ENCODE measurements around the gene PRDX6. TPM values are rescaled to one million over a fixed set of nuclear protein-coding genes. Genes with fewer than 3 reads are reported as not detected.
A peak's percentile ranks its signal among the peaks of the same experiment; 100 is the strongest.

PRDX6 gene
- total RNA-seq (75.6 TPM), polyA plus RNA-seq (100 to 1,000 TPM in 3 of 4 donors, 10 to 100 TPM in 1; 93.3 to 166 (median 141) TPM)

- no peaks in the 10 kb centered on the region for H3K9me3 Mint-ChIP-seq
- peak within 1 kb of the TSS; percentile 86 for H3K27ac ChIP-seq (ENCODE audit: insufficient read depth, low read length, poor library complexity, severe bottlenecking)
- H3K4me1 ChIP-seq (ENCODE audit: control insufficient read depth, insufficient read depth, low read length, poor library complexity, severe bottlenecking): peaks cover 44% of the 10 kb centered on the region
- ATAC-seq (ENCODE audit: low read depth in 2 of 2) (peak; percentile 7 to 11), DNase-seq (peak in 2 of 3 donors; percentile 77 to 80)
- peaks cover 46 to 69% (median 57%) of the 10 kb centered on the region in 4 donors for H3K4me1 Mint-ChIP-seq
- no peaks in the 10 kb centered on the region for H3K27me3 Mint-ChIP-seq
- peak within 1 kb of the TSS; percentile 91 to 94 (median 92) for H3K4me3 Mint-ChIP-seq
- H3K27ac Mint-ChIP-seq: peak within 1 kb of the TSS; percentile 49 to 91 (median 70)
- peak within 1 kb of the TSS; percentile 89 for H3K4me3 ChIP-seq (ENCODE audit: low read depth, low read length)
- peaks cover 23% of the 10 kb centered on the region for H3K36me3 ChIP-seq (ENCODE audit: control insufficient read depth, insufficient read depth, low read length)
- no peaks in the 10 kb centered on the region for H3K27me3 ChIP-seq (ENCODE audit: control insufficient read depth, insufficient read depth, low read length)
- H3K9me3 ChIP-seq (ENCODE audit: control insufficient read depth in 2 of 2, low read length in 2 of 2): no peaks in the 10 kb centered on the region
- peaks cover 23% of the 10 kb centered on the region for H3K36me3 Mint-ChIP-seq
Measured at GRCh38 chr1:173477286-173478093, at the start of gene PRDX6. Gene PRDX6, plus strand, starts transcription at chr1:173477335. Its CDS starts 63 bp downstream, at chr1:173477398.

GRCh38 chr1:173429471-173430402 lies 47.4 kb upstream of the PRDX6 start:
- H3K36me3 ChIP-seq (ENCODE audit: control insufficient read depth, insufficient read depth, low read length): no peaks in the 10 kb centered on the region
- no peaks in the 10 kb centered on the region for H3K27me3 ChIP-seq (ENCODE audit: control insufficient read depth, insufficient read depth, low read length)
- no peaks in the 10 kb centered on the region for H3K9me3 Mint-ChIP-seq
- peak overlapping the region; percentile 0 to 43 (median 17) for H3K4me3 Mint-ChIP-seq
- H3K27ac Mint-ChIP-seq: peak overlapping the region; percentile 12 to 81 (median 71)
- H3K9me3 ChIP-seq (ENCODE audit: control insufficient read depth in 2 of 2, low read length in 2 of 2): no peaks in the 10 kb centered on the region
- peak; percentile 62 to 64 for ATAC-seq (ENCODE audit: low read depth in 2 of 2)
- peaks cover 14 to 27% (median 21%) of the 10 kb centered on the region in 4 donors for H3K4me1 Mint-ChIP-seq
- DNase-seq: peak; percentile 40 to 79 (median 58)
- H3K27me3 Mint-ChIP-seq: no peaks in the 10 kb centered on the region
- peak overlapping the region; percentile 70 for H3K4me3 ChIP-seq (ENCODE audit: low read depth, low read length)
- peaks cover 16% of the 10 kb centered on the region for H3K4me1 ChIP-seq (ENCODE audit: control insufficient read depth, insufficient read depth, low read length, poor library complexity, severe bottlenecking)
- H3K36me3 Mint-ChIP-seq: no peaks in the 10 kb centered on the region
- H3K27ac ChIP-seq (ENCODE audit: insufficient read depth, low read length, poor library complexity, severe bottlenecking): peak overlapping the region; percentile 58

GRCh38 chr1:173430677-173431303 lies 46.3 kb upstream of the PRDX6 start:
- Mint-ChIP-seq H3K4me3 (no peak overlapping the region), H3K36me3 (no peaks in the 10 kb centered on the region), H3K27ac (peak overlapping the region in 1 of 3 donors; percentile 12), H3K27me3 (no peaks in the 10 kb centered on the region), H3K4me1 (peaks cover 14 to 25% (median 21%) of the 10 kb centered on the region in 4 donors), H3K9me3 (no peaks in the 10 kb centered on the region)
- Histone ChIP-seq H3K27ac (ENCODE audit: insufficient read depth, low read length, poor library complexity, severe bottlenecking) (no peak overlapping the region), H3K4me1 (ENCODE audit: control insufficient read depth, insufficient read depth, low read length, poor library complexity, severe bottlenecking) (peaks cover 16% of the 10 kb centered on the region), H3K9me3 (ENCODE audit: control insufficient read depth in 2 of 2, low read length in 2 of 2) (no peaks in the 10 kb centered on the region), H3K4me3 (ENCODE audit: low read depth, low read length) (no peak overlapping the region), H3K27me3 (ENCODE audit: control insufficient read depth, insufficient read depth, low read length) (no peaks in the 10 kb centered on the region), H3K36me3 (ENCODE audit: control insufficient read depth, insufficient read depth, low read length) (no peaks in the 10 kb centered on the region)
- ATAC-seq (ENCODE audit: low read depth in 2 of 2) (no peak), DNase-seq (no peak)

- no peaks in the 10 kb centered on the region for H3K27me3 ChIP-seq (ENCODE audit: control insufficient read depth, insufficient read depth, low read length)
- H3K9me3 ChIP-seq (ENCODE audit: control insufficient read depth in 2 of 2, low read length in 2 of 2): no peaks in the 10 kb centered on the region
- peak; percentile 69 to 93 (median 82) for DNase-seq
- Mint-ChIP-seq H3K27me3 (no peaks in the 10 kb centered on the region), H3K4me3 (no peak overlapping the region), H3K36me3 (no peaks in the 10 kb centered on the region), H3K9me3 (no peaks in the 10 kb centered on the region), H3K4me1 (peaks cover 14 to 25% (median 21%) of the 10 kb centered on the region in 4 donors), H3K27ac (no peak overlapping the region)
- no peak overlapping the region for H3K4me3 ChIP-seq (ENCODE audit: low read depth, low read length)
- H3K36me3 ChIP-seq (ENCODE audit: control insufficient read depth, insufficient read depth, low read length): no peaks in the 10 kb centered on the region
- peaks cover 16% of the 10 kb centered on the region for H3K4me1 ChIP-seq (ENCODE audit: control insufficient read depth, insufficient read depth, low read length, poor library complexity, severe bottlenecking)
- peak; percentile 73 to 76 for ATAC-seq (ENCODE audit: low read depth in 2 of 2)
- no peak overlapping the region for H3K27ac ChIP-seq (ENCODE audit: insufficient read depth, low read length, poor library complexity, severe bottlenecking)
Measured at GRCh38 chr1:173431304-173432045, 45.7 kb upstream of the PRDX6 start.

- Mint-ChIP-seq H3K4me1 (peaks cover 14 to 25% (median 21%) of the 10 kb centered on the region in 4 donors), H3K36me3 (no peaks in the 10 kb centered on the region), H3K9me3 (no peaks in the 10 kb centered on the region), H3K27ac (peak overlapping the region in 1 of 3 donors; percentile 18), H3K27me3 (no peaks in the 10 kb centered on the region), H3K4me3 (no peak overlapping the region)
- Histone ChIP-seq H3K27me3 (ENCODE audit: control insufficient read depth, insufficient read depth, low read length) (no peaks in the 10 kb centered on the region), H3K4me3 (ENCODE audit: low read depth, low read length) (no peak overlapping the region), H3K4me1 (ENCODE audit: control insufficient read depth, insufficient read depth, low read length, poor library complexity, severe bottlenecking) (peaks cover 16% of the 10 kb centered on the region), H3K27ac (ENCODE audit: insufficient read depth, low read length, poor library complexity, severe bottlenecking) (no peak overlapping the region), H3K36me3 (ENCODE audit: control insufficient read depth, insufficient read depth, low read length) (no peaks in the 10 kb centered on the region), H3K9me3 (ENCODE audit: control insufficient read depth in 2 of 2, low read length in 2 of 2) (no peaks in the 10 kb centered on the region)
- ATAC-seq (ENCODE audit: low read depth in 2 of 2) (no peak), DNase-seq (no peak)
Measured at GRCh38 chr1:173432331-173432730, 44.8 kb upstream of the PRDX6 start.

- Histone ChIP-seq H3K4me1 (ENCODE audit: control insufficient read depth, insufficient read depth, low read length, poor library complexity, severe bottlenecking) (peaks cover 16% of the 10 kb centered on the region), H3K9me3 (ENCODE audit: control insufficient read depth in 2 of 2, low read length in 2 of 2) (no peaks in the 10 kb centered on the region), H3K36me3 (ENCODE audit: control insufficient read depth, insufficient read depth, low read length) (peaks cover 2% of the 10 kb centered on the region), H3K27me3 (ENCODE audit: control insufficient read depth, insufficient read depth, low read length) (no peaks in the 10 kb centered on the region), H3K4me3 (ENCODE audit: low read depth, low read length) (no peak overlapping the region), H3K27ac (ENCODE audit: insufficient read depth, low read length, poor library complexity, severe bottlenecking) (no peak overlapping the region)
- Mint-ChIP-seq H3K27me3 (no peaks in the 10 kb centered on the region), H3K4me1 (peaks cover 17 to 25% (median 21%) of the 10 kb centered on the region in 4 donors), H3K36me3 (peaks cover 6% of the 10 kb centered on the region), H3K4me3 (no peak overlapping the region), H3K9me3 (no peaks in the 10 kb centered on the region), H3K27ac (peak overlapping the region in 2 of 3 donors; percentile 2 to 72)
- no peak for DNase-seq
- ATAC-seq (ENCODE audit: low read depth in 2 of 2): no peak
Measured at GRCh38 chr1:173433751-173434326, 43.3 kb upstream of the PRDX6 start.
